Measurements from ENCODE around the gene LGALS12. TPM values are rescaled to one million over a fixed set of nuclear protein-coding genes. Genes with fewer than 3 reads are reported as not detected.

Gene LGALS12
- total RNA-seq, 1 donor from 2014 or later: not detected

DNA sequence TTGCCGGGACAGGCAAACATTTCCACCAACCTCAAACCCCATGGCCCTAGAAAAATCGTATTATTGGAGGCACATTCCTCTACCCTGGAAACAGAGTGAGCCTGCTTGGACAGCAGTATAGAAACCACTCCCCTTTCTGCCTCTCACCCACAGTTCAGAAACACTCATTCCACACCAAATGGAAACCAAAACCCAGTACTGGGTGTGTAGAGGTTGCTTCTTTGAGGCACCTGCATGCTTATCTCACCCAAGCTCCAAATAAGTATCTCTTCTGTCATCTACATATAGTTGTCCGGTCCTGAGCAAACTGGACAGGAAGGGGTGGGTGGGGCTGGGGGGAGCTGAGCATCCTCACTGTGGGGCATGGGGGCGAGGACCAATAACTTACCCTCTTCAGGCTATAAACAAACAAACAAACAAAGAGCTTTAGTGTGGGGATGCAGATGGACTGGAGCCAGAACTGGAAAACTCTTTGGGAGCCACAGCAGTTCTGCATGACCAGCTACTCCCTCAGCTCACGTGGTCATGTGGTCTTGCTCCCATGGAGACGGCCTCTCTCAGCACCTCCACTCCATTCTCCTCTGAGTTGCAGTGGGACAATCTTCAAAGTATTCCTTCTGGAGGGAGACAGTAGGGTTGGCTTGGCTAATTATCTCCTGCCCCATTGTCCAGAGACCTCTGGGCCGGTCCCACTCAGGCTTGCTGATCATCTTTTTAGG lies 58.3 kb downstream of the LGALS12 start:
- H3K9me3 Mint-ChIP-seq: no peaks in the 10 kb centered on the region
- no peak overlapping the region for H3K4me3 Mint-ChIP-seq
- H3K27me3 Mint-ChIP-seq (ENCODE audit: low read depth): no peaks in the 10 kb centered on the region
- no peak for DNase-seq (ENCODE audit: low read depth, low spot score)
- H3K4me1 Mint-ChIP-seq: peaks cover 13% of the 10 kb centered on the region
- TF ChIP-seq, protein P1, sequence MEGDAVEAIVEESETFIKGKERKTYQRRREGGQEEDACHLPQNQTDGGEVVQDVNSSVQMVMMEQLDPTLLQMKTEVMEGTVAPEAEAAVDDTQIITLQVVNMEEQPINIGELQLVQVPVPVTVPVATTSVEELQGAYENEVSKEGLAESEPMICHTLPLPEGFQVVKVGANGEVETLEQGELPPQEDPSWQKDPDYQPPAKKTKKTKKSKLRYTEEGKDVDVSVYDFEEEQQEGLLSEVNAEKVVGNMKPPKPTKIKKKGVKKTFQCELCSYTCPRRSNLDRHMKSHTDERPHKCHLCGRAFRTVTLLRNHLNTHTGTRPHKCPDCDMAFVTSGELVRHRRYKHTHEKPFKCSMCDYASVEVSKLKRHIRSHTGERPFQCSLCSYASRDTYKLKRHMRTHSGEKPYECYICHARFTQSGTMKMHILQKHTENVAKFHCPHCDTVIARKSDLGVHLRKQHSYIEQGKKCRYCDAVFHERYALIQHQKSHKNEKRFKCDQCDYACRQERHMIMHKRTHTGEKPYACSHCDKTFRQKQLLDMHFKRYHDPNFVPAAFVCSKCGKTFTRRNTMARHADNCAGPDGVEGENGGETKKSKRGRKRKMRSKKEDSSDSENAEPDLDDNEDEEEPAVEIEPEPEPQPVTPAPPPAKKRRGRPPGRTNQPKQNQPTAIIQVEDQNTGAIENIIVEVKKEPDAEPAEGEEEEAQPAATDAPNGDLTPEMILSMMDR (conservative IDR thresholded peaks at IDR 0.05): no peak
- no peaks in the 10 kb centered on the region for H3K36me3 Mint-ChIP-seq (ENCODE audit: low read depth)
- no peak overlapping the region for H3K27ac Mint-ChIP-seq (ENCODE audit: unreplicated experiment)

DNA sequence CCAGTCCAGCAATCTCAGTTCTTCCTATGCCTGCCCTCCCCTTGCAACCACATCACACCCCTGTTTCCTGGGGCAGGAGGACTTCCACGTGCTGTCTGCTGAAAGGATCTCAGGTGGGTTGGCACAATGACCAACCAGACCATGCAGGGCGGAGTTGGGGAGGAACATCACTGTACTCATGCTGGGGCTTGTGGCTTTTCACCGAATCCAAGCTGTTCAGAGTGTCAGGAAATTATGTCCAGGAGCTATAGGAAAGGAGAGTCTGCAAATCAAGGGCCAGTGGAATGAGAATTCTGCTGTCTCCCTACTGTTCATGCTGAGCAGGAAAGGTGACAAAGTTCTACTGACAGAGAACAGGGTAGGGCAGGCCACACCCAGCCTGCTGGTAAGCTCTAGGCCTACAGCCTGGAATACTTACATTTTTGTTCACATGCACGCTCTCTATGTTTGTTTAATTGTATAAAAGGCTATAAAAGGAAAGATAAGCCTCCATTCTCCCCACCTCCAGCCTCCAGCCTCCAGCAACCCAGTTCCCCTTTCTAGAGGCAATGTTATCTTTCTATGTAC lies 59.0 kb downstream of the LGALS12 start:
- Mint-ChIP-seq H3K36me3 (ENCODE audit: low read depth) (no peaks in the 10 kb centered on the region), H3K27me3 (ENCODE audit: low read depth) (no peaks in the 10 kb centered on the region), H3K4me1 (peaks cover 13% of the 10 kb centered on the region), H3K27ac (ENCODE audit: unreplicated experiment) (no peak overlapping the region), H3K9me3 (no peaks in the 10 kb centered on the region), H3K4me3 (no peak overlapping the region)
- TF ChIP-seq, protein P1 (conservative IDR thresholded peaks at IDR 0.05): no peak
- DNase-seq (ENCODE audit: low read depth, low spot score): no peak

Other genes starting within 250 kb of the LGALS12 start
- not detected in 2 replicates for gene SLC22A9, start 136.3 kb upstream of the LGALS12 start, total RNA-seq
- 0.45 and 0.77 TPM in 2 replicates for gene PLAAT5, start 14.9 kb upstream of the LGALS12 start, total RNA-seq
- gene PLAAT4, start 30.7 kb downstream of the LGALS12 start, total RNA-seq: not detected in 2 replicates
- gene PLAAT2, start 57.3 kb downstream of the LGALS12 start, total RNA-seq: not detected in 2 replicates
- gene PLAAT3, start 108.3 kb downstream of the LGALS12 start, total RNA-seq: 4.1 and 4.3 TPM in 2 replicates
- gene ATL3, start 165.3 kb downstream of the LGALS12 start, total RNA-seq: 13.2 and 15.2 TPM in 2 replicates
- gene RTN3, start 175.4 kb downstream of the LGALS12 start, total RNA-seq: 136 and 137 TPM in 2 replicates

Data from neural crest cell (in vitro differentiated cells).